PFSK-1 (cell line): ENCODE results near the gene TOLLIP.

ENCODE experiments used
- FOXP2 ChIP-seq: optimal IDR thresholded peaks from 2 replicates; pipeline ENCODE3; 2011; ENCODE audit warnings: borderline replicate concordance, control low read depth, inconsistent platforms; ENCODE audit not compliant: insufficient read depth; ENCODE audit errors: extremely low read length, extremely low read depth
- POLR2AphosphoS5 ChIP-seq: IDR thresholded peaks from 2 replicates; pipeline ENCODE4 v1.6.1; 2012; ENCODE audit warnings: low read depth, mild to moderate bottlenecking, control low read depth, low read length, moderate library complexity
- REST ChIP-seq, 2 experiments: IDR thresholded peaks; 2 replicates each; pipeline versions ENCODE4 v1.6.1 to v1.8.0; 2011 to 2012; ENCODE audit warnings: low read depth in 2 of 2, low read length in 2 of 2, control low read depth in 1 of 2, inconsistent platforms in 1 of 2, mild to moderate bottlenecking in 1 of 2, moderate library complexity in 1 of 2; ENCODE audit not compliant: insufficient read depth in 1 of 2
- SIN3A ChIP-seq: IDR thresholded peaks from 2 replicates; pipeline ENCODE4 v1.6.1; 2012; ENCODE audit warnings: mild to moderate bottlenecking, low read length, moderate library complexity, borderline replicate concordance; ENCODE audit not compliant: insufficient read depth
- TAF1 ChIP-seq: IDR thresholded peaks from 2 replicates; pipeline ENCODE4 v1.6.1; 2012; ENCODE audit warnings: low read length, control low read depth, borderline replicate concordance; ENCODE audit not compliant: insufficient read depth

GRCh38 chr11:1277936-1278512, 31.4 kb downstream of the TOLLIP start:
- TF ChIP-seq POLR2AphosphoS5 (no peak), TAF1 (no peak), REST (IDR thresholded peaks at IDR 0.05; ENCODE audit: insufficient read depth in 1 of 2, low read depth in 2 of 2, low read length in 2 of 2) (no peak), SIN3A (no peak), FOXP2 (no peak)
